ENCODE data around the gene MBD1.
A peak's percentile ranks its signal among the peaks of the same experiment; 100 is the strongest.
"Not testable (repeated sequence)": the region's sequence is repeated elsewhere in the genome, so short reads cannot be mapped to it uniquely, and the experiment has no call there.

Gene MBD1

DNA sequence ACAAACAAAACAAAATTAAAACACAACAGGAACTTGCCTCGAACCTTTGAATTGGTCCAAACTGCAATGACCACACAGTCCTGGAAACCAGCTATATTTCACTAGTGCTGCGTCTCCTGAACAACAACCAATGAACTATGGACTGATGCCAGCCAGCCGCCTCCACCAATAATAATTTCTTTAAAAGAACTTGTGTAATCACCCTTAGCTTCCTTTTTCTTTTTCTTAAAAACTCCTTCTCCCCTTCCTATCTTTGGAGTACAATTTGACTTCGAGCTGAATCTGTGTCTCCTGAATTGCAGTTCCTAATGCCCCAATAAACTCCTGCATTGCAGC, 7.8 kb upstream of the MBD1 start:
- DNase-seq (ENCODE audit: low read depth), result no peak
- no peak overlapping the region for H3K4me3 ChIP-seq (ENCODE audit: low read length)
- no peak for TF ChIP-seq CTCF (conservative IDR thresholded peaks at IDR 0.05; ENCODE audit: low read length)

DNA sequence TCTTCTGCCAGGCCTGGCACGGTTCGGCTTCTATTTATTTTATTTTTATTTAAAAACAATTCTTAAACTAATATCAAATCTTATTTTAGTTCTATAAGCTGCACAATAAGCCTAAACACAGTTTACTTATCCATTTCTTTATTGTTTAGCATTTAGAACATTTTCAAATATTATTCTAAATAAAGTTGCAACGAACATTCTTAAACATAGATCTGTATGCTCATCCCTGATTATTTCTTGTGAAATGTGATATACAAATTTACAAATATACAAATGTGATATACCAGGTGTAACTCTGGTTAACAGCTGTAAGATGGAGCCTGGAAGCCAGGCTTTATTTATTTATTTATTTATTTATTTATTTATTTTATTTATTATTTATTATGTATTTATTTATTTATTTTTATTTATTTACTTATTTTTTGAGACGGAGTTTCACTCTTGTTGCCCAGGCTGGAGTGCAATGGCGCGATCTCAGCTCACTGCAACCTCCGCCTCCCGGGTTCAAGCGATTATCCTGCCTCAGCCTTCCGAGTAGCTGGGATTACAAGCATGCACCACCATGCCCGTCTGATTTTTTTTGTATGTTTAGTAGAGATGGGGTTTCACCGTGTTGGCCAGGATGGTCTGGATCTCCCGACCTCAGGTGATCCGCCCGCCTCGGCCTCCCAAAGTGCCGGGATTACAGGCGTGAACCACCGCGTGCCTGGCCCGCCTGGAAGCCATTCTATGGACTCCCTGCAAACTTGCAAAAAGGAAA, 7.2 kb upstream of the MBD1 start:
- peak overlapping the region; percentile 91 for H3K4me3 ChIP-seq (ENCODE audit: low read length)
- not testable (repeated sequence) for DNase-seq (ENCODE audit: low read depth)

DNA sequence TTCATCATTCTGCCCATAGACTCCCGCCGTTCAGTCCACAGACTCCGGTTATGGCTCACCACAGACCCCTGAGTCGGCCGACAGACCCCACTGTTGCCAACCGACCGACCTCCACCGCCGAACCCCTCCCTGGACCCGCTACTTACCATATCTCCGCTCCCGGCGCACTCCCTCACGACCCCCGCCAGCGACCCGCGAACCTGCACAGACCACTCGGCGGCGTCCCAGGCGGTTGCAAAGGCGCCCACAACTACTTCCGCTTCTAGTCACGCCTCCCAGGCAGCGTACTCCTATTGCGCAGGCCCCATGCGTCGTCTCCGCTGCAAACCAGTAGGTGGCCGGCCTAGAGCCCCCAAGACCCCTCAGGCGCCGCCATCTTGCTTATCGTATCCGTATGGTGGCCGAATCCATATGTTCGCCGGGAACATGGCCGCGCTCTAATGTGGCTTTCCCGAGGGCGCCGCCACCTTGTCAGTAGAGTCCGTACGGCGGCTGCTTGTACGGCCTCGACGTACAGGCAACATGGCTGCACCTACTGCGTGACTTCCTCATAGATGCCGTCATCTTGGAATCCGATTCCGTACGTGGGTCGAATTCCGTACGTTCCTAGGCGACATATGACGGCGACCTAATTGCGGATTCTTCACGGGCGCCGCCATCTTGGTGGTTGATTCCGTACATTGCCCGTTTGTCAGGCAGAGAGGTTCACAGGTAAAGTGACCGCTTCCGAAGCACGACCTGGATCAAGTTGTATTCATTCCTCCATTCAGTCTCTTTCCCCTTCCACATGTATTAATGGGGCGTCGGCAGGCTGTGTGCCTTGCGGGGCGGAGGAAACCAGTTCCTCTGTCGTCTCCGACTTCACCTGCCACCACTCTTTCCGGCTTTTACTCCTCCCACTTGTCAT, 6.4 kb upstream of the MBD1 start, which contains the start of gene CXXC1:
TSS of gene CXXC1 (minus strand) at position 252 of the 907 bp plus-strand sequence. CDS start at position 149, 103 bp downstream.
- TF ChIP-seq CTCF (conservative IDR thresholded peaks at IDR 0.05; ENCODE audit: low read length), result peak; percentile 41
- H3K4me3 ChIP-seq (ENCODE audit: low read length), result peak within 1 kb of the TSS; percentile 91
- peak; percentile 99 for DNase-seq (ENCODE audit: low read depth)

GRCh38 chr18:50287028-50287440, 5.7 kb upstream of the MBD1 start:
- peak overlapping the region; percentile 91 for H3K4me3 ChIP-seq (ENCODE audit: low read length)
- DNase-seq (ENCODE audit: low read depth), result no peak

GRCh38 chr18:50286391-50287027, 5.2 kb upstream of the MBD1 start:
- no peak for TF ChIP-seq CTCF (conservative IDR thresholded peaks at IDR 0.05; ENCODE audit: low read length)
- peak; percentile 32 for DNase-seq (ENCODE audit: low read depth)
- peak overlapping the region; percentile 91 for H3K4me3 ChIP-seq (ENCODE audit: low read length)

More at GRCh38 chr18:50287028-50287440, 5.7 kb upstream of the MBD1 start:
- no peak for TF ChIP-seq CTCF (conservative IDR thresholded peaks at IDR 0.05; ENCODE audit: low read length)

DNA sequence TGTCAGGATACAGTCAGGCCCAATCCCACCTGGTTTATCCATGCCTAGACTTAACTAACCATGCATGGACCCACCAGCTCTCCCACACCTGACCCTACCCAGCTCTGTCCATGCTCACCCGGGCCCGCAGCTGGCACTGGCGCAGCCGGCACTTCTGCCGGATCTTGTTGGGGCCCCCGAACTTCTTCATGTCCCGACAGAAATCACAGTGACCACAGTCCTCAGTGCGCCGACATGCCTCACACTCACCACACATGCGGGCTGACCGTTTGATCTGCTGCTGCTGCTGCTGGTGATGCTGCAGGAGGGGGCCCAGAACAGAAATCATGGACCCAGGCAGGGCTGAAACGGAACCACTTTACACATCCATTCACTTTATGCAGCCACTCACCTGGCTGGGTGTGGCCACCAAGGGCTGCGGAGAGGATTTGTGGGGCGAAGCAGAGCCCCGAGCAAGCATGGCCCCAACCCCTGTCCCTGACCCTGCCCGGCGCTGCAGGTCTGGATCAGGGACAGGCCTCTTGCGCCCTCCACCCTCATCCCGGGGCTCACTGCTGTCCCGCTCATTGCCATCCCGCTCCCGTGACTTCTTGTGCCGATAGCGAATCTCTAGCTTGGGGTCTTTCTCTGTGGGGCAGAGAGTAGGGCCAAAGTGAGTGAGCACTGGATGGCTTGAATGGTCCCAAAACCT, 4.5 kb upstream of the MBD1 start:
- DNase-seq (ENCODE audit: low read depth), result no peak
- no peak overlapping the region; the same call in 1 of the 2 replicates for H3K4me3 ChIP-seq (ENCODE audit: low read length)
- TF ChIP-seq CTCF (conservative IDR thresholded peaks at IDR 0.05; ENCODE audit: low read length), result no peak

DNA sequence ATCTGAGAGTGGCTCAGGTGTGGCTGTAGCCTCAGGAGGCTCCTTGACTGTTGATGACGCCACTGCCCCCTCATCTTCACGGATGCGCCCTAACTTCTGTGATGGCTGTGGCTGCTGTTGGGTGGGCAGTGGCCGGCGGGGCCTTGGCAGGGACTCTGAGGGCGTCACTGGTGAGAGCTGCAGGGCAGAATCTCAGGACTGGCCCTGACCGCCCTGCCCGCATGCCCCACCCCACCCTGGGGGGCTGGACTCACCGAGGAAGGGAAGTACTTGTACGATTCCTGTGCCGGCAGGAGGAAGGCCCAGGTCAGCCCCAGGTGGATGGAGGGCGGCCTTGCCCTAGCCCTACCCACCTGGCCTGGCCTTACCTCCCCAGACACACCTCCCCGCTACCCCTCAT, 3.7 kb upstream of the MBD1 start:
- H3K4me3 ChIP-seq (ENCODE audit: low read length), result no peak overlapping the region
- TF ChIP-seq CTCF (conservative IDR thresholded peaks at IDR 0.05; ENCODE audit: low read length), result no peak
- DNase-seq (ENCODE audit: low read depth), result no peak

All from AG10803 (cell line).